Measurements from ENCODE around the gene GATD1. TPM values are rescaled to one million over a fixed set of nuclear protein-coding genes. Genes with fewer than 3 reads are reported as not detected.
A peak's percentile ranks its signal among the peaks of the same experiment; 100 is the strongest.

Gene GATD1
- total and polyA plus RNA-seq, 9 of the 15 experiments (the other 6 are each of a cell fraction or from before 2014, with no cell fraction given) = 2.8 to 144 (median 36.9) TPM

DNA sequence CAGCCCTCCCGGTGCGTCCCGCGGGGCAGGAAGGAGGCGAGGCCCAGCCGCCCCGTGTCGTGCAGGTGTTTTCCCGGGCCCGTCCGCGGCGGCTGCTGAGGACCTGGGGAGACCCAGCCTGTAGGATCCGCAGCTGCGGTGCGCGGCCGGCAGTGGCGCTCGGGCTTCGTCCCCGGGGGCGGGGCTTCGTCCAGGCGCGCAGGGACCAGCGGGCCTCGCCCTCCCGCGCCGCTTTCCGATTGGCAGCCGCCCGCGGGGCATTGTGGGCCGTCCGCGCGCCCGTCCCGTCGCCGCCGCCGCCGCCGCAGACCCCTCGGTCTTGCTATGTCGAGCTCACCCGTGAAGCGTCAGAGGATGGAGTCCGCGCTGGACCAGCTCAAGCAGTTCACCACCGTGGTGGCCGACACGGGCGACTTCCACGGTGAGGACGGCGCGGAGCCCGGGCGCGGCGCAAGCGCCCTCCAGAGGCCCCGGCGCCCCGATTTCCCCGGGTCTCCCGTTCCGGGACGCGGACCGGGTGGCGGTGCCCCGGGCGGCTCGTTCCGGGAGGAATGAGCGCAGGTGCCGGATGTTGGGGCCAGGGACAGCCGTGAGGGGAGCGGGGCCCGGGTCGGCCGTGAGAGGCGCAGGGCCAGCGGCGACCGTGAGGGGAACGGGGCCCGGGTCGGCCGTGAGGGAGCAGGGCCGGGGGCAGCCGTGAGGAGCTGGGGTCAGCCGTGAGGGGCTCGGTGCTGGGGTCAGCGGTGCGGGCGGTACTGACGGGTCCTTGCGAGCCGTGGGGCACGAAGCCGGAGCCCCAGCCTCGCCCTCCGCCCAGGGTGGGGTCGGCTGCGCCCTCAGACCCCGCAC is 29.9 kb downstream of the GATD1 start, which contains the start of gene TALDO1 (continued):
- TF ChIP-seq SNIP1 (IDR thresholded peaks at IDR 0.05; ENCODE audit: low read depth) (no peak), KHSRP (IDR thresholded peaks at IDR 0.05) (no peak), CBX2 (IDR thresholded peaks at IDR 0.05; ENCODE audit: insufficient read depth, low read length, poor library complexity, severe bottlenecking) (no peak), CCNT2 (IDR thresholded peaks at IDR 0.05; ENCODE audit: borderline replicate concordance, extremely low read depth, insufficient read length, low read depth, low read length) (peak; percentile 77), MEF2A (IDR thresholded peaks at IDR 0.05; ENCODE audit: control insufficient read depth, low read depth, low read length) (no peak), SMARCA5 (IDR thresholded peaks at IDR 0.05) (no peak), PHF20 (IDR thresholded peaks at IDR 0.05; ENCODE audit: partially characterized antibody) (no peak), U2AF1 (optimal IDR thresholded peaks at IDR 0.05; ENCODE audit: low read depth, low read length) (no peak), ZNF124 (CRISPR knock-in tag; IDR thresholded peaks at IDR 0.05) (no peak), ZNF644 (tag; IDR thresholded peaks at IDR 0.05; ENCODE audit: low read depth) (no peak), EHMT2 (IDR thresholded peaks at IDR 0.05) (no peak), CBX8 (IDR thresholded peaks at IDR 0.05; ENCODE audit: borderline replicate concordance, extremely low read depth, low read depth, low read length, poor library complexity, severe bottlenecking) (no peak), KDM1A (IDR thresholded peaks at IDR 0.05) (no peak), GATAD2B (IDR thresholded peaks at IDR 0.05; ENCODE audit: borderline replicate concordance) (no peak)
- TF ChIP-seq, protein P1, sequence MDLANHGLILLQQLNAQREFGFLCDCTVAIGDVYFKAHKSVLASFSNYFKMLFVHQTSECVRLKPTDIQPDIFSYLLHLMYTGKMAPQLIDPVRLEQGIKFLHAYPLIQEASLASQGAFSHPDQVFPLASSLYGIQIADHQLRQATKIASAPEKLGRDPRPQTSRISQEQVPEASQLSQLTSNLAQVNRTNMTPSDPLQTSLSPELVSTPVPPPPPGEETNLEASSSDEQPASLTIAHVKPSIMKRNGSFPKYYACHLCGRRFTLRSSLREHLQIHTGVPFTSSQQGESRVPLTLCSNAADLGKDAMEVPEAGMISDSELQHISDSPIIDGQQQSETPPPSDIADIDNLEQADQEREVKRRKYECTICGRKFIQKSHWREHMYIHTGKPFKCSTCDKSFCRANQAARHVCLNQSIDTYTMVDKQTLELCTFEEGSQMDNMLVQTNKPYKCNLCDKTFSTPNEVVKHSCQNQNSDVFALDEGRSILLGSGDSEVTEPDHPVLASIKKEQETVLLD (IDR thresholded peaks at IDR 0.05) = no peak
- TF ChIP-seq, protein P2, sequence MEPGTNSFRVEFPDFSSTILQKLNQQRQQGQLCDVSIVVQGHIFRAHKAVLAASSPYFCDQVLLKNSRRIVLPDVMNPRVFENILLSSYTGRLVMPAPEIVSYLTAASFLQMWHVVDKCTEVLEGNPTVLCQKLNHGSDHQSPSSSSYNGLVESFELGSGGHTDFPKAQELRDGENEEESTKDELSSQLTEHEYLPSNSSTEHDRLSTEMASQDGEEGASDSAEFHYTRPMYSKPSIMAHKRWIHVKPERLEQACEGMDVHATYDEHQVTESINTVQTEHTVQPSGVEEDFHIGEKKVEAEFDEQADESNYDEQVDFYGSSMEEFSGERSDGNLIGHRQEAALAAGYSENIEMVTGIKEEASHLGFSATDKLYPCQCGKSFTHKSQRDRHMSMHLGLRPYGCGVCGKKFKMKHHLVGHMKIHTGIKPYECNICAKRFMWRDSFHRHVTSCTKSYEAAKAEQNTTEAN (CRISPR knock-in tag; IDR thresholded peaks at IDR 0.05) = 0 out of 2 replicates have a peak, but pooled peaks have one; percentile 25
- TF ChIP-seq, protein P3, sequence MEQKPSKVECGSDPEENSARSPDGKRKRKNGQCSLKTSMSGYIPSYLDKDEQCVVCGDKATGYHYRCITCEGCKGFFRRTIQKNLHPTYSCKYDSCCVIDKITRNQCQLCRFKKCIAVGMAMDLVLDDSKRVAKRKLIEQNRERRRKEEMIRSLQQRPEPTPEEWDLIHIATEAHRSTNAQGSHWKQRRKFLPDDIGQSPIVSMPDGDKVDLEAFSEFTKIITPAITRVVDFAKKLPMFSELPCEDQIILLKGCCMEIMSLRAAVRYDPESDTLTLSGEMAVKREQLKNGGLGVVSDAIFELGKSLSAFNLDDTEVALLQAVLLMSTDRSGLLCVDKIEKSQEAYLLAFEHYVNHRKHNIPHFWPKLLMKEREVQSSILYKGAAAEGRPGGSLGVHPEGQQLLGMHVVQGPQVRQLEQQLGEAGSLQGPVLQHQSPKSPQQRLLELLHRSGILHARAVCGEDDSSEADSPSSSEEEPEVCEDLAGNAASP (IDR thresholded peaks at IDR 0.05) = no peak
- TF ChIP-seq, protein P4, sequence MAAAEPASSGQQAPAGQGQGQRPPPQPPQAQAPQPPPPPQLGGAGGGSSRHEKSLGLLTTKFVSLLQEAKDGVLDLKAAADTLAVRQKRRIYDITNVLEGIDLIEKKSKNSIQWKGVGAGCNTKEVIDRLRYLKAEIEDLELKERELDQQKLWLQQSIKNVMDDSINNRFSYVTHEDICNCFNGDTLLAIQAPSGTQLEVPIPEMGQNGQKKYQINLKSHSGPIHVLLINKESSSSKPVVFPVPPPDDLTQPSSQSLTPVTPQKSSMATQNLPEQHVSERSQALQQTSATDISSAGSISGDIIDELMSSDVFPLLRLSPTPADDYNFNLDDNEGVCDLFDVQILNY (CRISPR knock-in tag; IDR thresholded peaks at IDR 0.05) = no peak
- TF ChIP-seq, protein P5, sequence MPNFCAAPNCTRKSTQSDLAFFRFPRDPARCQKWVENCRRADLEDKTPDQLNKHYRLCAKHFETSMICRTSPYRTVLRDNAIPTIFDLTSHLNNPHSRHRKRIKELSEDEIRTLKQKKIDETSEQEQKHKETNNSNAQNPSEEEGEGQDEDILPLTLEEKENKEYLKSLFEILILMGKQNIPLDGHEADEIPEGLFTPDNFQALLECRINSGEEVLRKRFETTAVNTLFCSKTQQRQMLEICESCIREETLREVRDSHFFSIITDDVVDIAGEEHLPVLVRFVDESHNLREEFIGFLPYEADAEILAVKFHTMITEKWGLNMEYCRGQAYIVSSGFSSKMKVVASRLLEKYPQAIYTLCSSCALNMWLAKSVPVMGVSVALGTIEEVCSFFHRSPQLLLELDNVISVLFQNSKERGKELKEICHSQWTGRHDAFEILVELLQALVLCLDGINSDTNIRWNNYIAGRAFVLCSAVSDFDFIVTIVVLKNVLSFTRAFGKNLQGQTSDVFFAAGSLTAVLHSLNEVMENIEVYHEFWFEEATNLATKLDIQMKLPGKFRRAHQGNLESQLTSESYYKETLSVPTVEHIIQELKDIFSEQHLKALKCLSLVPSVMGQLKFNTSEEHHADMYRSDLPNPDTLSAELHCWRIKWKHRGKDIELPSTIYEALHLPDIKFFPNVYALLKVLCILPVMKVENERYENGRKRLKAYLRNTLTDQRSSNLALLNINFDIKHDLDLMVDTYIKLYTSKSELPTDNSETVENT (CRISPR knock-in tag; IDR thresholded peaks at IDR 0.05) = peak; percentile 40; the same call in 1 of the 2 replicates

All from K562 (cell line).